Thyroid gland (tissue), 4 donors: Measurements from ENCODE around the gene ATM. TPM values are rescaled to one million over a fixed set of nuclear protein-coding genes. Genes with fewer than 3 reads are reported as not detected.

Experiments used
- DNase-seq, 2 donors: peaks; one replicate each; pipeline ENCODE4 v3.0.0-alpha.2; 2019
- H3K27ac ChIP-seq, 3 donors: fragments of 200-600 bp; sonication (generic); 1 replicate in 2 of 3; 2 replicates in 1 of 3; pipeline ENCODE4 v1.5.1; 2016 to 2019; ENCODE audit warnings: mild to moderate bottlenecking in 1 of 3, moderate library complexity in 1 of 3
- H3K27me3 ChIP-seq: fragments of 200-600 bp; sonication (generic); one replicate; pipeline ENCODE4 v1.5.1; 2019
- H3K36me3 ChIP-seq, 2 donors: fragments of 200-600 bp; sonication (generic); one replicate each; pipeline ENCODE4 v1.5.1; 2016 to 2019
- H3K4me1 ChIP-seq, 2 donors: fragments of 200-600 bp; sonication (generic); one replicate each; pipeline ENCODE4 v1.5.1; 2017 to 2019
- H3K4me3 ChIP-seq, 3 donors: fragments of 200-600 bp; sonication (generic); replicated peaks in 1 of 3; 1 replicate in 2 of 3; 2 replicates in 1 of 3; pipeline ENCODE4 v1.5.1; 2016; ENCODE audit warnings: mild to moderate bottlenecking in 1 of 3
- H3K9me3 ChIP-seq: fragments of 200-600 bp; sonication (generic); one replicate; pipeline ENCODE4 v1.5.1; 2017
- CTCF ChIP-seq, 6 experiments: fragments of 200-600 bp in 3 of 6; fragments of 450-650 bp in 3 of 6; sonication (generic) in 3 of 6; IDR thresholded peaks; one replicate each; pipeline ENCODE4 v1.5.1; 2016 to 2019; ENCODE audit warnings: antibody characterized with exemption in 6 of 6, mild to moderate bottlenecking in 2 of 6, inconsistent platforms in 1 of 6, moderate library complexity in 1 of 6
- POLR2A ChIP-seq, 2 donors: fragments of 450-650 bp; IDR thresholded peaks; one replicate each; pipeline ENCODE4 v1.6.1; 2017; ENCODE audit warnings: antibody characterized with exemption in 2 of 2, mild to moderate bottlenecking in 2 of 2, moderate library complexity in 1 of 2
- WGBS, 2 donors: methylation state at CpG; one replicate each; pipeline ENCODE4 v1.1.5; 2017; 5-methylcytosine and 5-hydroxymethylcytosine counted together
- intact Hi-C: fragments of 100-400 bp; cut with DNase I; formaldehyde crosslinking; loops from one replicate; pipeline ENCODE4 v1.15.1; 2023
- total RNA-seq, 4 donors: library from RNA; depleted of rRNA; stranded (reverse); fragments of >200 nt; gene quantifications; one replicate each; pipeline ENCODE4 v1.2.3, GENCODE V29; 2016

Gene ATM
- total RNA-seq, 4 donors from 2014 or later, result 84.4 to 207 (median 137) TPM

- H3K4me1 ChIP-seq, result peaks cover 0 to 7% of the 10 kb centered on the region in 2 donors
- H3K27me3 ChIP-seq, result no peaks in the 10 kb centered on the region
- H3K36me3 ChIP-seq, result no peaks in the 10 kb centered on the region
- H3K27ac ChIP-seq, result no peak overlapping the region
- 96 to 97% methylated on average over 3 of the region's 3 CpGs for WGBS, 2 donors
- H3K9me3 ChIP-seq, result no peaks in the 10 kb centered on the region
- H3K4me3 ChIP-seq, result no peak overlapping the region
- no peak for DNase-seq
- TF ChIP-seq CTCF (IDR thresholded peaks at IDR 0.05) (no peak), POLR2A (IDR thresholded peaks at IDR 0.05) (no peak)
- intact Hi-C loops, result no loop called here
Measured at GRCh38 chr11:108293229-108293628, 70.4 kb downstream of the ATM start.

- 95 to 100% methylated on average over 1 of the region's 1 CpG for WGBS, 2 donors
- TF ChIP-seq CTCF (IDR thresholded peaks at IDR 0.05) (no peak), POLR2A (IDR thresholded peaks at IDR 0.05) (no peak)
- Histone ChIP-seq H3K27ac (no peak overlapping the region), H3K4me1 (no peaks in the 10 kb centered on the region), H3K4me3 (no peak overlapping the region), H3K9me3 (no peaks in the 10 kb centered on the region), H3K27me3 (no peaks in the 10 kb centered on the region), H3K36me3 (peaks cover 2 to 29% of the 10 kb centered on the region in 2 donors)
- DNase-seq, result no peak
- intact Hi-C loops, result no loop called here
Measured at GRCh38 chr11:108302121-108302785, 79.4 kb downstream of the ATM start.

GRCh38 chr11:108307751-108308150, 84.9 kb downstream of the ATM start:
- no peak overlapping the region for H3K4me3 ChIP-seq
- 87 to 91% methylated on average over 3 of the region's 3 CpGs for WGBS, 2 donors
- intact Hi-C loops, result no loop called here
- H3K9me3 ChIP-seq, result no peaks in the 10 kb centered on the region
- no peak overlapping the region for H3K27ac ChIP-seq
- H3K27me3 ChIP-seq, result no peaks in the 10 kb centered on the region
- H3K36me3 ChIP-seq, result peaks cover 4 to 25% of the 10 kb centered on the region in 2 donors
- no peak for DNase-seq
- H3K4me1 ChIP-seq, result no peaks in the 10 kb centered on the region
- no peak for TF ChIP-seq CTCF (IDR thresholded peaks at IDR 0.05)
- no peak for TF ChIP-seq POLR2A (IDR thresholded peaks at IDR 0.05)

GRCh38 chr11:108313444-108313843, 90.6 kb downstream of the ATM start:
- WGBS, 2 donors, result 70 to 79% methylated on average over 2 of the region's 2 CpGs
- Histone ChIP-seq H3K9me3 (no peaks in the 10 kb centered on the region), H3K27me3 (no peaks in the 10 kb centered on the region), H3K4me1 (no peaks in the 10 kb centered on the region), H3K36me3 (peaks cover 4 to 7% of the 10 kb centered on the region in 2 donors), H3K4me3 (no peak overlapping the region), H3K27ac (no peak overlapping the region)
- DNase-seq, result no peak
- TF ChIP-seq POLR2A (IDR thresholded peaks at IDR 0.05) (no peak), CTCF (IDR thresholded peaks at IDR 0.05) (no peak)
- intact Hi-C loops, result no loop called here

GRCh38 chr11:108316061-108316460, 93.2 kb downstream of the ATM start:
- Histone ChIP-seq H3K27me3 (no peaks in the 10 kb centered on the region), H3K9me3 (no peaks in the 10 kb centered on the region), H3K4me1 (no peaks in the 10 kb centered on the region), H3K4me3 (no peak overlapping the region), H3K36me3 (peaks cover 14 to 17% of the 10 kb centered on the region in 2 donors), H3K27ac (no peak overlapping the region)
- DNase-seq, result no peak
- WGBS, 2 donors, result 96 to 99% methylated on average over 3 of the region's 3 CpGs
- intact Hi-C loops, result no loop called here
- TF ChIP-seq POLR2A (IDR thresholded peaks at IDR 0.05), result no peak
- TF ChIP-seq CTCF (IDR thresholded peaks at IDR 0.05), result no peak
